Measurements from ENCODE around the gene SLC7A9. TPM values are rescaled to one million over a fixed set of nuclear protein-coding genes. Genes with fewer than 3 reads are reported as not detected.

SLC7A9 gene
- total and polyA plus RNA-seq, 10 of the 15 experiments (the other 5 are each of a cell fraction or from before 2014, with no cell fraction given): 0.13 to 0.17 TPM; not detected in 8

GRCh38 chr19:32872391-32872790, 2.8 kb upstream of the SLC7A9 start:
- intact Hi-C loops (cut with micrococcal nuclease; ENCODE audit: unreplicated experiment): no loop called here
- no peak for FAIRE-seq

GRCh38 chr19:32870981-32871451, 1.4 kb upstream of the SLC7A9 start:
- RAD21 ChIA-PET (ENCODE audit: unreplicated experiment): no interaction called here
- H3K4me2 ChIP-seq (ENCODE audit: control insufficient read depth, insufficient read depth): no peak overlapping the region
- H4K20me1 ChIP-seq (ENCODE audit: control insufficient read depth, insufficient read depth): no peaks in the 10 kb centered on the region
- POLR2A ChIA-PET: no interaction called here
- no peaks in the 10 kb centered on the region for H3K79me2 ChIP-seq (ENCODE audit: control insufficient read depth, insufficient read depth, low read length)
- SMC1A ChIA-PET (ENCODE audit: uncharacterized antibody, unreplicated experiment): interaction anchor here (0.7 kb wide), 1 partner anchor 26 kb away, joined by 3 read pairs; no protein-coding TSS in a partner anchor
- ATAC-seq: no peak
- no peak overlapping the region for H2AFZ ChIP-seq (ENCODE audit: control insufficient read depth, low read depth, low read length)
- BruUV-seq (replicated peaks): no TSS peak
- H3K36me3 ChIP-seq (ENCODE audit: control insufficient read depth in 2 of 2, insufficient read depth in 2 of 2, low read length in 1 of 2): no peaks in the 10 kb centered on the region
- DNase-seq (ENCODE audit: low read depth, low spot score): no peak
- H3K4me3 ChIP-seq: no peak overlapping the region
- in situ Hi-C loops (cut with MboI): no loop called here
- H3K27me3 ChIP-seq (replicated peaks in 1 of 2; ENCODE audit: control insufficient read depth in 2 of 2, insufficient read depth in 2 of 2, low read length in 1 of 2): no peaks in the 10 kb centered on the region
- CTCF ChIA-PET: no interaction called here
- no peak overlapping the region for H3K27ac ChIP-seq (ENCODE audit: control insufficient read depth, insufficient read depth)
- intact Hi-C loops (cut with micrococcal nuclease; ENCODE audit: unreplicated experiment): no loop called here
- no peak overlapping the region for H3K9ac ChIP-seq (ENCODE audit: control insufficient read depth, insufficient read depth, low read length)
- no peaks in the 10 kb centered on the region for H3K9me3 ChIP-seq (replicated peaks; ENCODE audit: control insufficient read depth, insufficient read depth, low read length)
- WGBS (ENCODE audit: insufficient coverage, insufficient replicate concordance, low lambda C conversion rate, missing lambda C conversion rate): 55% methylated on average over 12 of the region's 12 CpGs
- FAIRE-seq: no peak
- no peaks in the 10 kb centered on the region for H3K4me1 ChIP-seq (ENCODE audit: control insufficient read depth, insufficient read depth, low read length)
- TF ChIP-seq ZNF592 (IDR thresholded peaks at IDR 0.05): no peak
- no peak for TF ChIP-seq CREB1 (IDR thresholded peaks at IDR 0.05; ENCODE audit: low read depth)
- TF ChIP-seq RELA (IDR thresholded peaks at IDR 0.05; ENCODE audit: borderline replicate concordance, partially characterized antibody): no peak
- TF ChIP-seq BCL11A (IDR thresholded peaks at IDR 0.05; ENCODE audit: low read depth, low read length): no peak
- TF ChIP-seq GABPA (IDR thresholded peaks at IDR 0.05; ENCODE audit: low read depth): no peak
- no peak for TF ChIP-seq TAF1 (IDR thresholded peaks at IDR 0.05; ENCODE audit: borderline replicate concordance, low read depth, low read length)
- no peak for TF ChIP-seq SMARCA5 (IDR thresholded peaks at IDR 0.05)
- TF ChIP-seq RAD51 (IDR thresholded peaks at IDR 0.05): no peak
- no peak for TF ChIP-seq ZNF622 (IDR thresholded peaks at IDR 0.05)
- no peak for TF ChIP-seq SRF (IDR thresholded peaks at IDR 0.05; ENCODE audit: low read depth in 2 of 2, low read length in 2 of 2)
- TF ChIP-seq NKRF (conservative IDR thresholded peaks at IDR 0.05): no peak
- no peak for TF ChIP-seq SMAD1 (IDR thresholded peaks at IDR 0.05; ENCODE audit: low read depth, partially characterized antibody)

More at GRCh38 chr19:32872391-32872790, 2.8 kb upstream of the SLC7A9 start:
- BruUV-seq (replicated peaks): no TSS peak
- 60% methylated on average over 3 of the region's 3 CpGs for WGBS (ENCODE audit: insufficient coverage, insufficient replicate concordance, low lambda C conversion rate, missing lambda C conversion rate)
- Histone ChIP-seq H3K4me3 (no peak overlapping the region), H4K20me1 (ENCODE audit: control insufficient read depth, insufficient read depth) (no peaks in the 10 kb centered on the region), H3K27me3 (replicated peaks in 1 of 2; ENCODE audit: control insufficient read depth in 2 of 2, insufficient read depth in 2 of 2, low read length in 1 of 2) (no peaks in the 10 kb centered on the region), H3K4me2 (ENCODE audit: control insufficient read depth, insufficient read depth) (no peak overlapping the region), H3K27ac (ENCODE audit: control insufficient read depth, insufficient read depth) (no peak overlapping the region), H3K36me3 (ENCODE audit: control insufficient read depth in 2 of 2, insufficient read depth in 2 of 2, low read length in 1 of 2) (no peaks in the 10 kb centered on the region), H2AFZ (ENCODE audit: control insufficient read depth, low read depth, low read length) (no peak overlapping the region), H3K9me3 (replicated peaks; ENCODE audit: control insufficient read depth, insufficient read depth, low read length) (no peaks in the 10 kb centered on the region), H3K79me2 (ENCODE audit: control insufficient read depth, insufficient read depth, low read length) (no peaks in the 10 kb centered on the region), H3K4me1 (ENCODE audit: control insufficient read depth, insufficient read depth, low read length) (no peaks in the 10 kb centered on the region), H3K9ac (ENCODE audit: control insufficient read depth, insufficient read depth, low read length) (no peak overlapping the region)
- ChIA-PET POLR2A (no interaction called here), RAD21 (ENCODE audit: unreplicated experiment) (no interaction called here), CTCF (no interaction called here), SMC1A (ENCODE audit: uncharacterized antibody, unreplicated experiment) (no interaction called here)
- ATAC-seq (no peak), DNase-seq (ENCODE audit: low read depth, low spot score) (no peak)
- in situ Hi-C loops (cut with MboI): no loop called here
- no peak for TF ChIP-seq GABPA (IDR thresholded peaks at IDR 0.05; ENCODE audit: low read depth)
- TF ChIP-seq SMC3 (IDR thresholded peaks at IDR 0.05; ENCODE audit: borderline replicate concordance, low read length): no peak
- no peak for TF ChIP-seq ZBED1 (IDR thresholded peaks at IDR 0.05; ENCODE audit: borderline replicate concordance)
- no peak for TF ChIP-seq POU2F2 (IDR thresholded peaks at IDR 0.05; ENCODE audit: borderline replicate concordance, low read depth, low read length)
